RPMI7951 (cell line): ENCODE data around the gene HMCN1. TPM values are rescaled to one million over a fixed set of nuclear protein-coding genes. Genes with fewer than 3 reads are reported as not detected.
"Not testable (repeated sequence)": the region's sequence is repeated elsewhere in the genome, so short reads cannot be mapped to it uniquely, and the experiment has no call there.

Experiments
- DNase-seq: peaks from one replicate; pipeline ENCODE4 v3.0.0-alpha.2; 2012; ENCODE audit warnings: low read depth
- total RNA-seq: library from RNA; depleted of rRNA; stranded (reverse); fragments of >200 nt; shearing (Covaris generic); gene quantifications from 2 replicates; pipeline ENCODE4 v1.2.3, GENCODE V29; 2014

The HMCN1 gene
- total RNA-seq, 1 experiment from 2014 or later, result 2.8 TPM

- DNase-seq, result no peak
Measured at GRCh38 chr1:185741551-185741950, 7.4 kb downstream of the HMCN1 start.

GRCh38 chr1:185742403-185742802 is 8.2 kb downstream of the HMCN1 start:
- no peak for DNase-seq

DNA sequence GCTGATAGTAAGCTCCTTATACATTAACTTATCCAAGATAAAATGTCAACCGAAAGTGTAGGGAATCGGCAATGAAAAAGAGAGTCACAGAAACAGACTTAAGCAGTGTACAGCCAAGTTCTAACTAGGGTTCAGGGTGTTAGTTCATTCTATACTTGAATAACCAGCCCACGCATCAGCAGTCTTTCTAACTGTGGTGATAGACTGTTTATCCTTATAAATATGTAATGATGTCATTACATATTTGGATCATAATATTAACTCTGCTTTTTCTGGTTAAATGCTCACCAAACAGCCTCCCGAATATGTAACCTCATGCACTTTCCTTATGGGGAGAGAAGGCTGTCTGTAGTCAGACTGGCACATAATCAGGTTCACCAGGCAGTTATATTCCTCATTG is 11.0 kb downstream of the HMCN1 start:
- no peak for DNase-seq

DNA sequence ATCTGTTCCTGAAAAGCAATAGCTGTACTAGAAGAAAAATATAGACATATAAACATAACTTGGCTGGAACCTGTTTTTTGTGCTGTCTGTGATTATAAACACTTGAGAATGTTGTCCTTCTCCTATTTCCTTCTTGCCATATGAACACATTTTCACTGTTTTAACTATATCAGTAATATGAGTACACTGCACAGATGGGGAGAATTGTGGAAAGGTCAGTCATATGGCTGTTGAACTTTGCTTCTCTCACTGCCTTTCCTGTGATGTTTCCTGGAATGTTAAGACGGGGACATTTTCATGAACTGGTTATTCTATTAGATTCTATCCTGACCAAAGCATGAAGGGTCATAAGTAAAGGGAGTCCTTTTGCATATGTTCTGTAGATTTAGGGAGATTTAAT is 24.9 kb downstream of the HMCN1 start:
- DNase-seq, result no peak

GRCh38 chr1:185761841-185762240 is 27.6 kb downstream of the HMCN1 start:
- no peak for DNase-seq

GRCh38 chr1:185767508-185768120 is 33.4 kb downstream of the HMCN1 start:
- no peak for DNase-seq

DNA sequence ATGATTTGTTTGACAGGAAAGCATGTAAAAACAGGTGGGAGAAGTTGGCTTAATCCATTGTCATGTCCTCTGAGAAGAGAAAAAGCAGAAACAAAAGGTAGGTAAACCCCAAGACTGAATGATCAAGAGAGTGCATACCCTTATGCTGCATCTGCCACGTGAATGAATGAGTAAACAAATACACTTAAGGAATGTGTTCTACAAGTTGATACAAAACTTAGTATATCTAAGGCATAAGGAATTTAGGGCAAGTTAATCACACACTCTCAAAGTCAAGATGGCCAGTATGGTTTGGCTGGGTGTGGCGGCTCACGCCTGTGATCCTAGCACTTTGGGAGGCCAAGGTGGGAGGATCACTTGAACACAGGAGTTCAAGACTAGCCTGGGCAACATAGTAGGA is 34.2 kb downstream of the HMCN1 start:
- DNase-seq, result no peak

DNA sequence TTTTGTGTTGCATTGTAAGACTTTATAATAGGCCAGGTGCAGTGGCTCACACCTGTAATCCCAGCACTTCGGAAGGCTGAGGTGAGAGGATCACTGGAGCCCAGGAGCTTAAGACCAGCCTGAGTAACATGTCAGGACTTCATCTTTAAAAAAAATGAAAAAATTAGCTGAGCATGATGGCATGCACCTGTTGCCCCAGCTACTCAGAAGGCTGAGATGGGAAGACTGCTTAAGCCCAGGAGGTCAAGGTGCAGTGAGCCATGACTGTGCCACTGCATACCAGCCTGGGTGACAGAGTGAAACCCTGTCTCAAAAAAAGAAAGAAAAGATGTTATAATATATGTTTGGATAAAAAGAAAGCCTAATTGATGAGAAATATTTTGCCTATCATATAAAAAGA is 34.9 kb downstream of the HMCN1 start:
- DNase-seq, result no peak

DNA sequence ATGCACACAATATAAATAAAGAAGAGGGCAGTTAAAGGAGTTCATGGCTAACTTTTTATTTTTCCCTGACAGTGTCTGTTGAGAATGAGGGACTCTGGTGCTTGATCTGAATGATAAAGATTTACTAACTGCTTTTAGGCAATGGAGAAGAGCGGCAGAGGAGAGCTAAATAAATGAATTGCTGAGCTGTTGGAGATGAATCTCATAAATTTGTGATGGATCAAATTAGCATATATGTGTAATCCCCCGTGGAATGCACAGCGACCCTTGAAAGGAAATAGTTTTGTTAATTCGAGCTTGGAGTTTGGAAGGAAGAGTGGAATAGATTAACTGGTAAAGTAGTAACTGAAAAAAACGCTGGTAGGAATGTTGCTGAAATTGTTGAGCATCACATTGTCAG is 40.2 kb downstream of the HMCN1 start:
- no peak for DNase-seq

- DNase-seq, result peak; percentile 36
Measured at GRCh38 chr1:185775501-185775900, 41.3 kb downstream of the HMCN1 start.

GRCh38 chr1:185776522-185776921 is 42.3 kb downstream of the HMCN1 start:
- peak; percentile 31 for DNase-seq

DNA sequence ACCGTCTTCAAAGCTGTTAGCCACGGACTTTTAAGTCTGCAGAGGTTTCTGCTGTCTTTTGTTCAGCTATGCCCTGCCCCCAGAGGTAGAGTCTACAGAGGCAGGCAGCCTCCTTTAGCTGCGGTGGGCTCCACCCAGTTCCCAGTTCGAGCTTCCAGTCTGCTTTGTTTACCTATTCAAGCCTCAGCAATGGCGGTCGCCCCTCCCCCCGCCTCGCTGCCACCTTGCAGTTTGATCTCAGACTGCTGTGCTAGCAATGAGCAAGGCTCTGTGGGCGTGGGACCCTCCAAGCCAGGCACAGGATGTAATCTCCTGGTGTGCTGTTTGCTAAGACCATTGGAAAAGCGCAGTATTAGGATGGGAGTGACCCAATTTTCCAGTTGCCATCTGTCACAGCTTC is 49.7 kb downstream of the HMCN1 start:
- DNase-seq, result not testable (repeated sequence)

DNA sequence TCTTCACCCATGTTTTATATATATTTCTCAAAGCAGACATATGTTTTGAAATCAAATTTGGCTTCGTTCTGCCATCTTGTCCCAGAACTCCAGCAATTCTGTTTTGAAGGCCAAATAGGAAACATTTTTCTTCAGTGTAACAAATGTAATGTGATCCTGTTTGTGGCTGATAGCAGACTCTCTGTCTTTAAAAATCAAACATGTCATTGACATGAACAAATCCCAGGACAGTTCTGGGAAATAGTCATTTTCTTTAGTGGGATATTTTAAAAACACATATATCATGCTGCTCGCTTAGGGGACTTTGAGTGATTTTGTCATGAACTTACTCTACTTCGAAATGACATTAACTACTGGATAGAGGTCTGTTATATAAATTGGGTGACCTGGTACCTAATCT is 51.4 kb downstream of the HMCN1 start:
- DNase-seq, result no peak

GRCh38 chr1:185786524-185786923 is 52.3 kb downstream of the HMCN1 start:
- peak; percentile 49 for DNase-seq

GRCh38 chr1:185787238-185787637 is 53.0 kb downstream of the HMCN1 start:
- no peak for DNase-seq

GRCh38 chr1:185788386-185788785 is 54.2 kb downstream of the HMCN1 start:
- no peak for DNase-seq

DNA sequence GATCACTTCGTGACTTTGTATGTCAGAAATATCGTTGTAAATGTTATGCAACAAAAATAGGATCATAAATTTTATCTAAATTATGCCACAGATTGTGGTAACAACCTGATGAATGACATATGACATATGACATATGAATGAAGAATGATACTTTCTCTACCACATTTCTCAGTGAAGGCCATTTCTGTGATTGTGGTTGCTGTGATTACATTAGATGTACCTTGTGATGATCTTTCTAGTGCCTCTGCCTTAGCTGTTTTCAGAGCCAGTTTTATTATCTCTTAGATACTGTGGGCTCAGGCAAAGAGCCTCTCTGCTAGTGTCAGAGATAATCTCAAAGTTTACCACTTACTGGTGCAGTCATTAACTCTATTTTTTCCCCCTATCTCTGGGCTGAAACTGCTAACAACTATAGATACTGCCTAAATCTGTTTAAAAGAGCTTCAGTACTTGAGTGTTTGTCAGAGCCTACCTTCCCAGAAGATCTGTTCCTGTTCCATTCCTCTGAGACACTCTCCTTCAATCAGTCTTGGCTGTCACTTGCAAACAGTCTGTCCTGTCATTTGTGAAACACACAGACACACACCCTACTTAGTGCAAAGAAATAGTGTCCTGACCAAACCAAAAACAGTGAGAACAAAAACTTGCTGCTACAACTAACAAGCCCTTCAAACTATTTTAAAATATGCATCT is 55.5 kb downstream of the HMCN1 start:
- DNase-seq, result no peak

DNA sequence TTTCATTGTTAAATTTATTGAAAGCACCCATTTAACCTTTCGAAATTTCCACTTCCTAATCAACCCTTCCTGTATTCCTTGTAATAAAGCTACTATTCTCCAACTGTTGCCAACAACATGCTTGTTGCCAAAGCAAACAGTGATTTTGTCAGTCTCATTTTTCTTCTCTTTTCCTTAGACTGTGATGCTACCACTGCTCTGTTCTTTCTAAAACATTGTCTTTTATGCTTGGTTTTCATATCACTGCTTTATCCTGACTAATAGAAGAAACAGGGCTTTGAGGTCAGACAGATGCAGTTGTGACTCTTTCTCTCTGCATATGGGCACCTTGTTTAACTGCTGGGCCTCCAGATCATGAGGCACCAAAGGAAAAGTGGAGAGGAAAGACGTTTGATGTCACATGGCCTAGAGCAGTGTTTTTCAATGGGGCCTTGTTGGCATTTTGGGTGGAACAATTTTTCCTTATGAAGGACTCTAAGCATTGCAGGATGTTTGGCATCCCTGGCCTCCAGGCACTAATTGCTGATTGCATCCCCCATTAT is 56.1 kb downstream of the HMCN1 start:
- DNase-seq, result peak; percentile 66

DNA sequence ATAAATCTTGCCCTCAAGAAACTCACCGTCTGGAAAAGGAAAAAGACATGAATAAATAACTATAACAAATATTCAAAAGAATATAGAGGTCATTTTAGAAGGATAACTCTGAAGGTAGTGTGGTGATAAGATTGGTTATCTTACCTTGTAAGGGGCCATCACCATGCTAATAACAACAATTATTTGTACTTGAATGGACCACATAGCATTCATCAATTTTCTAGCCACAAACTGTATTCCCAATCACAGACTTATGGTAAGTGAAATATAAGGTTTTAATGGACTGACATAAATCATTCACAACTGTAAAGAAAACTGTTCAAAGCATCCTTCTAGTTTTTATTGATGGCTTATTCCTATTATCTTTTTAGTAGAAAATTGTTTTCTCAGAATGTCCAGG is 57.8 kb downstream of the HMCN1 start:
- no peak for DNase-seq

GRCh38 chr1:185794495-185794894 is 60.3 kb downstream of the HMCN1 start:
- not testable (repeated sequence) for DNase-seq

DNA sequence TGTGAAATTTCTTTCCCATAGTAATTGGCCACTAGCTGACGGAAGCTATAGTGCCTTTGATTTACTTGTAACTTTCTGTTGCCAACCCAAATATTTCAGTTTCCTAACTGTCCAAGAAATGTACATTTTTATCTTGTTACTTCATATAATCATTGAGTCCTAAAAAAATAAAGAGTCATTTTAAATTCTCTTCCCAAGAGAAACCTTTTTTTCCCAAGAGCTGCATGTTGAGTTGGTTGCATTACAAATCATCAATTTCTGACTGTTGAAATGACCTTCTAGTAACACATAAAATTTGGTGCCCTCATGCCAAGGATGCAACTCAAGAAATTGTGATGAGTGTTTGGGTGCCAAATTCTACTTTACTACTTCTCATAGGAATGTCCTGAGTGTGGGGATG is 61.0 kb downstream of the HMCN1 start:
- no peak for DNase-seq

DNA sequence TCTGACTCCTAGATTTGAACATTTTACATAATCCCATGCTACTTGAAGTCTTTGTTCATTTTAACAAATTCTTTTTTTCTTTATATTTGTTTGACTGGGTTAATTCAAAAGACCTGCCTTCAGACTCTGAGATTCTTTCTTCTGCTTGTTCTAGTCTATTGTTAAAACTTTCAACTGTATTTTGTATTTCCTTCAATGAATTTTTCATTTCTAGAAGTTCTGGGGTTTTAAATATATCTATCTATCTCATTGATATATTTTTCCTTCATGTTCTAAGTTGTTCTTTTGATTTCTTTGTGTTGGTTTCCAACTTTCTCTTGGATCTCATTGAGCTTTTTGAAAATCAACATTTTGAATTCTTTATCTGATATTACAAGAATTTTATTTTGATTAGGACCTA is 64.3 kb downstream of the HMCN1 start:
- DNase-seq, result no peak

DNA sequence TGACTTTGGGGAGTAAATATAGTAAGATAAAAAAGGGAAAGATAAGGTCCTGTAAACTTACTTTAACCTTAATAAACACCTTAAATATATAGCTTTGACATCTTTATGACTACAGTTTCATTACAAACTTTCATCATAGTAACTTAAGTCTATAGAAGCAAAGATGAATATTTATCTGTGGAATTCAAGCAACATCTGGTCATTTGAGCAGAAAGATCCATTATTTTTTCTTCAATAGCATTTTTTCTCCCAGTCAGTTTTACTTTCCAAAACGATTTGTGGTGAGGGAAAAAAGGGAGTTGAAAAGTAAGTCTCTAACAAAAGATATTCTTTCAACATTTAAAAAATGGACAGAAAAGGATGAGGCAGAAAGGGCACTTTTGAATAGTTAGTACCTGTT is 69.0 kb downstream of the HMCN1 start:
- DNase-seq, result no peak

DNA sequence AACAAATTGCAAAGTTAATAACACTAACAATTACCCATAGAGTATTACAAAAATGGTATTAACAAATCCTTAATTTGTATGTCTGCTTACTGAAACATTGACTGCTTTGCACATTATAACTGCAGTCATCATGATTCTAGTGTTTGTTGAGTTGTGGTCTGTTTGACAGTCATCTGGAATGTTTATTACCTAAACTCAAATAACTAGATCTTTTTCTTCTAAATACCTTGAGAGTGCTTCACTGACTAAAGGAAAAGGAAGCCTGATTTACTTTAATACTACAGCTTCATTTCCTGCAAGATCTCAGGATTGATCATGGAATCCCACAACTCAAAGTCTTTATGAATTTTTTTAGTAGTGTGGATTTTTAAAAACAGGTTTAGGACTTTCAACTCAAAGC is 70.0 kb downstream of the HMCN1 start:
- no peak for DNase-seq
